ENCODE data around the gene AXDND1.
A peak's percentile ranks its signal among the peaks of the same experiment; 100 is the strongest.
"Not testable (repeated sequence)": the region's sequence is repeated elsewhere in the genome, so short reads cannot be mapped to it uniquely, and the experiment has no call there.

The AXDND1 gene

GRCh38 chr1:179441501-179441900 lies 75.7 kb downstream of the AXDND1 start:
- no peak for TF ChIP-seq CTCF (IDR thresholded peaks at IDR 0.05; ENCODE audit: insufficient read depth, low read depth, low read length, missing control alignments)
- DNase-seq (ENCODE audit: low read depth): no peak
- no peak overlapping the region for H3K4me3 ChIP-seq (ENCODE audit: low read depth, low read length)

GRCh38 chr1:179442846-179443245 lies 77.1 kb downstream of the AXDND1 start:
- not testable (repeated sequence) for H3K4me3 ChIP-seq (ENCODE audit: low read depth, low read length); DNase-seq (ENCODE audit: low read depth)

GRCh38 chr1:179445593-179445992 lies 79.8 kb downstream of the AXDND1 start:
- no peak for TF ChIP-seq CTCF (IDR thresholded peaks at IDR 0.05; ENCODE audit: insufficient read depth, low read depth, low read length, missing control alignments)
- H3K4me3 ChIP-seq (ENCODE audit: low read depth, low read length): no peak overlapping the region
- no peak for DNase-seq (ENCODE audit: low read depth)

- TF ChIP-seq CTCF (IDR thresholded peaks at IDR 0.05; ENCODE audit: insufficient read depth, low read depth, low read length, missing control alignments): peak; percentile 26
- peak; percentile 24 for DNase-seq (ENCODE audit: low read depth)
- no peak overlapping the region for H3K4me3 ChIP-seq (ENCODE audit: low read depth, low read length)
Observed at GRCh38 chr1:179447489-179447888, 81.7 kb downstream of the AXDND1 start.

GRCh38 chr1:179448437-179449149 lies 82.8 kb downstream of the AXDND1 start:
- no peak for TF ChIP-seq CTCF (IDR thresholded peaks at IDR 0.05; ENCODE audit: insufficient read depth, low read depth, low read length, missing control alignments)

GRCh38 chr1:179459606-179460206 lies 93.9 kb downstream of the AXDND1 start:
- DNase-seq (ENCODE audit: low read depth); H3K4me3 ChIP-seq (ENCODE audit: low read depth, low read length): not testable (repeated sequence)

More at GRCh38 chr1:179448437-179449149, 82.8 kb downstream of the AXDND1 start:
- no peak overlapping the region for H3K4me3 ChIP-seq (ENCODE audit: low read depth, low read length)
- DNase-seq (ENCODE audit: low read depth): no peak

GRCh38 chr1:179465661-179466060 lies 99.9 kb downstream of the AXDND1 start:
- not testable (repeated sequence) for H3K4me3 ChIP-seq (ENCODE audit: low read depth, low read length); DNase-seq (ENCODE audit: low read depth)

GRCh38 chr1:179474713-179475112 lies 108.9 kb downstream of the AXDND1 start:
- TF ChIP-seq CTCF (IDR thresholded peaks at IDR 0.05; ENCODE audit: insufficient read depth, low read depth, low read length, missing control alignments): no peak
- no peak overlapping the region for H3K4me3 ChIP-seq (ENCODE audit: low read depth, low read length)
- DNase-seq (ENCODE audit: low read depth): no peak
